IPS DF 4.7 (cell line): ENCODE data around the gene LIN28B.
"Not testable (repeated sequence)": the region's sequence is repeated elsewhere in the genome, so short reads cannot be mapped to it uniquely, and the experiment has no call there.

Source experiments
- DNase-seq: peaks from one replicate; pipeline ENCODE4 v3.0.0-alpha.2; 2013; ENCODE audit warnings: low spot score; ENCODE audit errors: extremely low read depth

The LIN28B gene, protein sequence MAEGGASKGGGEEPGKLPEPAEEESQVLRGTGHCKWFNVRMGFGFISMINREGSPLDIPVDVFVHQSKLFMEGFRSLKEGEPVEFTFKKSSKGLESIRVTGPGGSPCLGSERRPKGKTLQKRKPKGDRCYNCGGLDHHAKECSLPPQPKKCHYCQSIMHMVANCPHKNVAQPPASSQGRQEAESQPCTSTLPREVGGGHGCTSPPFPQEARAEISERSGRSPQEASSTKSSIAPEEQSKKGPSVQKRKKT

DNA sequence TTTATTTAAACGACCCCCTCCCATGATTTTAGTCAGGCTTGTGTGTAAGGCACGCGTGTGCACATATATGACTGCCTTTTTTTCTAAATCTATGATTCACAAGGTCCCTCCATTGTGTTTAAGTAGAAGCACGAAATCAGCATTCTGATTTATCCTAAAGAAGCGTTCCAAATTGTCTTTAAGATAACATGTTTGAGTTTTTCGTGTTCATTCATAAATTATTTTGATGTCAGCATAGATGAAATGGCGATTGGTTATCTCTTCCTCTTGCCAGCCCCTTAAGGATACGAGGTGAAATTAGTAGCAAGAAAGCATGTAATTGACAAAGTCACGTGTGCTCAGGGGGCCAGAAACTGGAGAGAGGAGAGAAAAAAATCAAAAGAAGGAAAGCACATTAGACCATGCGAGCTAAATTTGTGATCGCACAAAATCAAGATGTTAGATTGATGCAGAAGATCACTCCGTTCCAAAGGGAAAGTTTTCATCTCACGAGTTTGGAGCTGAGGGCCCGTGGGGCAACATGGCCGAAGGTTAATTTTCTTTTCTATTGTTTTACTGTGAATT, at the start of gene LIN28B:
Gene LIN28B, plus strand, starts transcription at position 377 of the 564 bp plus-strand sequence. Its CDS starts 144 bp downstream, at position 521.
- no peak for DNase-seq

DNA sequence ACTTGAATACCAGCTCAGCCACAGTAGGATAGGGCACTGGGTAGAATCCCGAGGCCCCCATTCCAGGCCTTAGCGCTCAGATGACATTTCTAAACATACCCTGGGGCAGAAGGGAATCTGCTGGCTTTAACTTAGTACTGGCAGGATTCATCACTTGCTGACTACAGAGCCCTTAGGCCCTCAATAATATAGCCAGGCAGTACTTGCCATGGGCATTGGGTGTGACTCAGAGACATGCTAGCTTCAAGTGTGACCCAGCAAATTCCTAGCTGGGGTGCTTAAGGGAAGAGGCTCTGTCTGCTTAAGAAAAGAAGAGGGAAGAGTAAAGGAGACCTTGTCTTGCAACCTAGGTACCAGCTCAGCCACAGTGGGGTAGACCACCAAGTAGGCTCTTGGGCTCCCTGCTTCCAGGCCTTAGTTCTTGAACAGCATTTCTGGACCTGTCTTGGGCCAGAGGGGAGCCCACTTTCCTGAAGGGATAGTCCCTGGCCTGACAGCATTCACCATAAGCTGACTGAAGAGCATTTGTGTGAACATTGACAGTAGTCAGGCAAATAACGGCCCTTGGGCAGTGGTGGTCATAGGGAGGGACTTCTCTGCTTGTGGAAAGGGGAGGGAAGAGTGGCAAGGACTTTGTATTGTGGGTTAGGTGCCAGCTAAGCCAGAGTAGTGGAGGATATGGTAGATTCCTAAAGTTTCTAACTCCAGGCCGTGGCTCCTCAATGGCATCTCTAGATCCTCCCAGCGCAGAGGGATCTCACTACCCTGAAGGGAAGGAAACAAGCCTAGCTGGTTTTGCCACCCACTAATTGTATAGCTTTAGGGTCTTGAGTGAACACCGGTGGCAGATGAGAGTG, 48.6 kb upstream of the LIN28B start:
- DNase-seq, result no peak

DNA sequence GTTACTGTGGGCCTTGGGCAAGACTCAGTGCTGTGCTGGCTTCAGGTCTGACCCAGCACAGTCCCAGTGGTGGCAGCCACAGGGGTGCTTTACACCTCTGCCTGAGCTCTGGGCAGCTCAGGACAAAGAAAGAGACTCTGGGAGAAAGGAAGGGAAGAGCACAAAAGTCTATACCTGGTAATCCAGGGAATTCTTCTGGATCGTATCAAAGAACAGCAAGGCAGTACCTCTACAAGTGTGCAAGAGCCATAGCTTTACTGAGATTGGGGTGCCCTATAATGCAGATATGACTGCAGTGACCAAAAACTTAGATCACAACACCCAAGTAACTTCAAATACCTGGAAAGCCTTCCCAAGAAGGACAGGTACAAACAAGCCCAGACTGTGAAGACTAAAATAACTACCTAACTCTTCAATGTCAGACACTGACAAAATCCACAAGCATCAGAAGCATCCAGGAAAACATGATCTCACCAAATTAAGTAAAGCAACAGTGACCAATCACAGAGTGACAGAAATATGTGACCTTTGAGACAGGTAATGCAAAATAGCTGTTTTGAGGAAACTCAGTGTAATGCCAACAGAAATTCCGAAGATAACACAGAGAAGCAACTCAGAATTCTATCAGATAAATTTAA, 47.9 kb upstream of the LIN28B start:
- no peak for DNase-seq

DNA sequence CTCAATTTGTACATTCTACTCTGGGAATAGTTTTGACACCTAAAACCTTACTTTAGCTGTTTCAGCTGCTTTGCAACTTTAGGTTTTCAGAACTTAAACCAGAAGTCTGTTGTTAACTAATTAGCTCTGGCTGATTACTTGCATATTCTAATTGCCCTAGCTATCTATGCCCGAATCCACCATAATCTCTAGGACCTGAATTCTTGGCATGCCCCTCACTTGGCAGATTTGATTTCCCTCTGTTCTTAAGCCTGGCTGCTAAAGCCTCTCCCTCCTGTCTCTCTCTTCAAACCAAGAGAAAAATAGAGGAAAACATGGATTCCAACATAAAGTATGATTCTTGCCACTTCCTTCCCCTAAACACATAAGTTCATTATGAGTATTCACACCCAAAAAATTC, 35.0 kb upstream of the LIN28B start:
- no peak for DNase-seq

DNA sequence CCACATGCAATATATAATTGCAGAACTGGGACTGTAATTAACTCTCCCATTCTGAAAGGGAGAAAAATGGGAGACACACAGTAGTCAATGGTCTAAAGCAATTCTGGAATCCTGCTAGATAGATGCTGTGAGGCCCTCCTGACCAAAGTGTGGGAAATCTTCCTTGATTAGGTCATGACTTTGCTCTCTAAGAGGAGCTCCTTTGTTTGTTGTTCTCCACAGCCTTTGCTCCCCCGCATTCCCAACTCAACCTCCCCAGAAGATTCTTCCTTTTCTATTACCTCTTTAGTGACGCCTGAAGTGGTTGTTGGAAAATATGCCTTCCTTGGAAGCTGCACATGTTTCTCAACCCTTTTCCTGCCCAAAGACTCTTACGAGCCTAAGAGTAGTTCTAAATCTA, 28.8 kb upstream of the LIN28B start:
- DNase-seq, result no peak

DNA sequence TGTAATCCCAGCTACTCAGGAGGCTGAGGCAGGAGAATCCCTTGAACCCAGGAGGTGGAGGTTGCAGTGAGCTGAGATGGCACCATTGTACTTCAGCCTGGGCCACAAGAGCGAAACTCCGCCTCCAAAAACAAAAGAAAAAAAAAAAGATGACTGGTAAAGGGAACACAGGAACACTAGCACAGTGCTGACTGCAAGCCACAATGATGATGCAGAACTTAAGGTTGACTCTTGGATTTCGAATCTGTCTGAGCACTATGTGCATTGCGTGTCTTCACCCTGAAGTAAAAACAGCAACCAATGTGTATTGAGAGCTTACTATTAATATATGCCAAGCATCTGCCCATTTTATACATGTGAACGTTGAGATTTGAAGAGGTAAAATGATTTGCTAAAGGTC, 27.6 kb upstream of the LIN28B start:
- DNase-seq, result no peak

DNA sequence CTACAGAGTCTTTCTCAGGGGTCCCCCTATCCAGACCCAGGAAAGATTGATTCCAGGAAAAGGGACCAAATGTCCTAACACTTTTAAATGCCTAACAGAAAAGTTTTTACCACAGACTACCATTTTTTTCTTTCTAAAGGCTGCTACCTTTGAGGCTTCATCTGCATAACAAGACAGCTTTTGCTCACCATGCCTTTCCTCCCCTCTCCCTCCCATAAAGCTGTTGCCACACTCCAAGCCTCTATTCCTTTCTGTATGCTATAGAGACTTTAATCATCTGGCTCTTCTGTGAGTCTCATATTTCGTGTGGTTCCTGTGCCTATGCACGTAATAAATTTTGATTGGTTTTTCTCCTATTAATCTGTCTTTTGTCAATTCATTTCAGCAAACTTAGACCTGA, 26.0 kb upstream of the LIN28B start:
- DNase-seq, result no peak

DNA sequence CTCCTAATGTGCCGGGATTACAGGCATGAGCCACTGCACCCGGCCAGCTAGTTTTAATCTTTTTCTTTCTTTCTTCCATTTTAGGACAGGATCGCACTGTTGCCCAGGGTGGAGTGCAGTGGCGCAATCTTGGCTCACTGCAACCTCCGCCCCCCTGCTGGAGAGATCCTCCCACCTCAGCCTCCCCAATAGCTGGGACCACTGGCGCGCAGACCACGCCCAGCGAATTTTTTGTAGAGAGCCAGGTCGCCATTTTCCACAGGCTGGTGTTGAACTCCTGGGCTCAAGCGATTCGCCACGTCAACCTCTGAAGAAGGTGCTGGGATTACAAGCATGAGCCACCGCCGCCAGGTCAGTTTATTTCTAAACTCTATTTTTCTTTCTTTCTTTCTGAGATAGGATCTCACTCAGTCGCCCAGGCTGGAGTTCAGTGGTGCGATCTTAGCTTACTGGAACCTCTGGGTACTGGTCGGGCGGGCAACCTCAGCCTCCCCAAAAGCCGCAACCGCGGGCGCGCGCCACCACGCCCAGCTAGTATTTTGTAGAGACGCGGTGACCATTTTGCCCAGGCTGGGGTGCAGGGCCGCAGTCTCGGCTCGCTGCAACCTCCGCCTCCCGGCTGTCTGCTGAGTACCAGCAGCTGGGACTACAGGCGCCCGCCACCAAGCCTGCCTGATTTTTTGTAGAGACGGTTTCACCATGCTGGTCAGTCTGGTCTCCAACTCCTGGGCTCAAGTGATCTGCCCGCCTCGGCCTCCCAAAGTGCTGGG, 20.0 kb upstream of the LIN28B start:
- DNase-seq, result no peak

DNA sequence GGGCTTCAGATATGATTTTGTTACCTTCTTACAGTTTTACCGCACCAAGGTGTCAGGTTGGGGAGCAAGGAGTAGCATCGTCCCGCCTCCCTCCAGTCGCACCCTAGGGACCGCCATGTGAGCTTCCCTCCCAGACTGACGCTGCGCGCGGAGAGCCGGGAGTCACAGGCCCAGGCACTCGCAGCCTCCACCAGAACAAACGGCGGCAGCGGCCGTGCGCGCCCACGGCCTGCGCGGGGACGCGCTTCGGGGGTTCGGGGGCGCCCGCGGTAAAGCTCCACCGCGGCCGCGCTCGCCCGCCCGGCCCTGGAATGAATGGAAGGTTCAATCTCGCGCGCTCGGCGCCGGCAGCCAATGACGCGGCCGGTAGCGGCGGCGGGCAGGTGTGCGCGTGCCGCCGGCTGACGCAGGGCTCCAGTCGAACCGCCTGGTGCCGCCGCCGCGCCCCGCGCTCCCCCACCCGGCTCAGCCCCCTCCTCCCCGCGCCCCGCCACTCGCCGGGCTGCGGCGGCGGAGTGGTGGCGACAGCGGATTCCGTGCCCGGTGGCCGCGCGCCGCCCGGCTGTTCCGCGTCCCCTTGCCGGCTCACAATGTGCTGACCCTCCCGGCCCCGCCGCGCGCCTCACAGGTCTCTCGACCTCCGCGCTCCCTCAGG, 16.5 kb upstream of the LIN28B start:
- DNase-seq, result no peak

DNA sequence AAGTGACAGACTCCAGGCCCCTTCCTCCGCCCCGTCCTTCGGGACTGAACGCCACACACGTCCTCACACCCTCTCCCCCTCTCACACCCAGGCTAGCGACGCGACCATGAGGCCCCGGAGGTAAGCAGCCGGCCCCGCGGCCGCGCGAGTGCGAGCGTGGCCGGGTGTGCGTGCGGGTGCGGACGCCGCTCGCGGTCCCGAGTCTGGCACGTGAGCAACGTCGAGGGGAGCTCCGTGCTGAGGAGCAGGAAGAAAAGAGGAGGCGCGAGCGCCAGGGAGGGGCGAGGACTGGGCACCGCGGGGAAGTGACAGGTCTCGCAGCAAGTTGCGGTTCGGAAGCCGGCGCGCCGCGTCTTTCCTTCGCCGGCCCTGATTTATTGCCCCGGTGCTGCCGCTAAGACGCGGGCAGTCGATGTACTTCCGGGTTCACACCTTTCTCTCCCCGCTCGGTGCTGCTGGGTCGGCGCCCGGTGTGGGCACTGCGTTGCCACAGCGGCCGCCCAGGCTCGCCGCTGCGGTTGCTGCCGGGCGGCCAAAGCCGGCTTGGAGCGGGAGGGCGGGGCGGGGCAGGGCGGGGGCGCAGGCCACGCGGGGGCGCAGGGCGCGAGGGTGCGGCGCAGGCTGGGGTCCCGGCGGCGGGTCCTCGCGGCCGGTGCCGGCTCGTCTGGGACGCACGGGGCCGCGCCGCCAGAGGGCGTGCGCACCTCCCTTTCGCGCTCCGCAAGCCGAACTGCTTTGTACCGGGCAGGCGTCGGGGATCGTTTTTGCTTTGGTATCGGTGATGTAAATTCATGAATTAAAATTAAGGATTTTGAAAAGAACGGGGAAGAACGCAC, 15.8 kb upstream of the LIN28B start:
- DNase-seq, result no peak

DNA sequence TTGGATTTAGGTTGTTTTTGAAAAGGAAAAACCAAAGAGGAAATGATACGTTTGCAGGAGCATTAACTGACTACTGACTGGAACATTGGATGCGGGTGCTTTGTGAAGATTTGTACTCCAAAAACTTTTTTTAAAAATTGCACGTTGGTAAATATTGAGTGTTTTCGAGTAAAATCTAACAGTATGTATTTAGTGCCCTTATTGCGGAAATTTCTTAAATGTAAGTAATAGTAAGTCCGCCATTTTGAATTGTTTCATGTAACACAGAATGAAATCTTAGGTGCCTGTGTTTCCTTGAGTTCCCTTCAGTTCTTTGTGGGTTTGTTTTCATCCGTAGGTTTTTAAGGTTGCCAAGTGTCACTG, 15.2 kb upstream of the LIN28B start:
- DNase-seq, result no peak

DNA sequence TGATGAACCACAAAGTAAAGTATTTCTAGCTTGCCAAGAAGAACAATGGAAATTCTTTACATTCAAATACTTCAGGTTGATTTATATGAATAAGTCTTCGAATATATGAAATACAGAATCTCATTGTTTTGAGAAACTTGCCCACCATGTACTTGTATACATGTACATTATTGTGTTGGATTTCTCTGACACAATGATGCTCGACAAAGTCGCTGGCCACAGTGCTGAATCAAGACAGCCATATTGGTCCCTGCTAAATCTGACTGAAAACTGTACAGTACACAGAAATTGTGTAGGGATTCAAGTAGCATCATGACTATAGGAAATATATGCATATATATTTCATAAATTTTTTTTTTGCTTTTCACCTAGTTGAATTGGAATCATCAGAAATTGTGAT, 13.1 kb upstream of the LIN28B start:
- no peak for DNase-seq

DNA sequence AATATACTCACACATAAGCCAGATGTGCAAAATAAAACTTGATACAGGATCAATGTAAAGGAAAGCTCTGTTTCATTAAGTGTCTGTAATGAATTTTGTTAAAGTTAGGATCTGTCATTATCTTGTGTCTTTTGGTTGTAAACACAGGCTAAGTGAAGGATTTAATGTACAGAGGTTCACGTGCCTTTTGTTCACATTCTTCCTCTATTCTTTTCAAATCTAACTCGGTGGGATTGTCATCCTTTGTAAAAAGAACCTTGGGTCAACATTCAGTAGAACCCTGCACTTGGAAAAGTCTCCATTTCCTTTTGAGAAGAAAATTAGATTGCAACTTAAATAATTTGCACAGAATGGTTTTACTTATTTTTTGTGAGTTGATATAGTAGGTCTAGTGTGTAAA, 7.7 kb upstream of the LIN28B start:
- DNase-seq, result no peak

DNA sequence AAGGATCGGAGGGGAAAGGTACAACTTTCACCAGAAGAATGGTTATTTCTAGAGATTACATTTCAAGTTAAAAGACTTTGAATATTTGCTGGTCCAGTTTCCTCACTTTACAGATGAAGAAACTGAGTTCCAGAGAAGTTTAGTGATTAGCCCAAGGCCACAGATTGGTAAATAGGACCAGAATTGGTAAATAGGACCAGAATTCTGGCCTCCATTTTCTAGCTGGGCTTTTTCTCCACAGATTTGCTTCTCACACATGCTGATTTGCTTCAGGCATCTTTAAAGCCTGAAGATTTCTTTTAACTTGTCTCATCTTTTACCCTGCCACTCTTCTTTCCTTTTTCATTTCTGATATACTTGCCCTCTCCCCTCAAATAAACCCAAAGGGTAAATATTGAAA, 5.2 kb upstream of the LIN28B start:
- DNase-seq, result no peak

DNA sequence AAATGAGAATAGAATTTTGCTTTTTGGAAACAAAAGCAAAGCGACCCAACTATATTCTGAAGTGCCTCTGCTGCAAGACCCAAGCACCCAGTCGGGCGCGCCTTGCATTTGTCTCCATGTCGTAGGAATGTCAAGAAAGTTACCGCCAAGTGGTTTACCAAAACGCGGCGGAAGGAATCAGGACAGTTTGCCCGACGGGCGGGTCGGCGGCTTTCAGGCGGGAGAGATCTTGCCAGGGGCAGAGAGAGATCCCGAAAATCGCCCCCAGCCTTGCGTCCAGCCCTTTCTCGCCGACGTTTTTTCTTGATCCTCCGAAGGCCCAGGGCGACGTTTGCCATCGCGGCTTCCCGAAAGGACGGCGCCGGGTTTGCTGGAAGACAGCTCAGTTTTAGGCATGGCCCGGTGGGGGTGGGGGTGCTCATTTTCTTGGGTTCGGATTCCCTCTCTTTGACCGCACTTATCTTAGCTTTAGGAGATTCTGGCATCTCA, 4.0 kb upstream of the LIN28B start:
- DNase-seq, result no peak

DNA sequence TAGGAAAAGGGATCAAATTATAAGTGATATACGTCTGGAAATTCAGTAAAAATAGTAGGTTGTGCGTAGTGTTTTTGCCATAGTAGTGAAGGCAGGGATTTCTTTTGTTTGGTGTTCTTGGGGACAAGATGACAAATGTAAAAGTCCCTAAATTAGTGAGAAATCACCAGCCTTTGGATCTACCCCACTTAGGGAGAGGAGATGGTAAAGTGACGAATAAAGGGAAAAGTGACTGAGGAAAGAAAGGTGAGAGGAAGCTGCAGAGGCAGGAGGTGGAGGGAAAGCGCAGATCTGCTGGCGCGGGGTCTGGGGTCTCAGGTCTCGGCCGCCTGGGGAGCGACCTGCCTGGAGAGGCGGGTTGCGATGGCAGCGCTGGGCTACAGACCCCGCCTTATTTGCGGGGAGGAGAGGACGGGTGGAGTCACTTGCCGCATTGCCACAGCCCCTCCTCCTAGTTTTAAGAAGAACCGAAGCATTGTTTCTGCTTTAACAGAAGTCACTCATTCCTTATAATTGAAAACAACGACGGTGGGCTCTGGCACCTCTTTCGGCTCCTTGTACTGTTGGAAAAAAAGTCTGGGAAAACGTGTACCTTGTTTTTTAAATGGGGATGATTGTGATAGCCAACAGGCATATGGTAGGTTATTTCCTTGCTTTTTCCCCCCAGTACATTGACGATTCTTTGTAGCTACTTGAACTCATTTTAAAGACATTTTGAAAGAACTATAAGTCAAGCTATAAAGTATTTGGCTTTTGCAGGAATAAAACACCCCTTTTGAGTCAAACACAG, 3.3 kb upstream of the LIN28B start:
- DNase-seq, result not testable (repeated sequence)

DNA sequence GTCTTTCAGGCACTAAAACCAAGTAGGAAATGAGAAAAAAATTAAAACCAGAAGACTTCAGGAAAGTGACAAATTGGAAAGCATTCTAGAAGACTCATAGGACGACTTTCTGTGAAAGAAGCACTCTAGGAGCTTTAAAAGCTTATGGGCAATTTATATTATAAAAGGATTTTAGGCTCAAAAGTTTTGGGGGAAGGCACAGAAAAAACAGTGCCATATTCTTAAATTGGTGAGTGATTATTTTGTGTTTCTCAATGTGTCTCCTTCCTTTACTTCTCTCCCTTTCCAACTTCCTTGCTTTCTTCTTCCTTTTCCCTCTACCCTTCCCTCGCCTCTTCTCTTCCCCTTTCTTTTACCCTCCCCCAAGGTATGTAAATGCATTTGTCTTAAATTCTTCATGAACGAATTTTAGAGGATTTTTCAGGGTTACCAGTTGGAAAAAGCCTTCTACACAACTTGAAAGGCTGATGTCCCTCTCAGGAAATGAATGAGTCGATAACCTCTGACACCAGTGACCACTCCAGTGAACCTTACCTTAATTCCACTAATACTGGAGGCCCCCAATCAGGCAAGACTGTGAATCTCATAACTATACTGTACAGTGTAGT, 2.6 kb upstream of the LIN28B start:
- DNase-seq, result no peak

DNA sequence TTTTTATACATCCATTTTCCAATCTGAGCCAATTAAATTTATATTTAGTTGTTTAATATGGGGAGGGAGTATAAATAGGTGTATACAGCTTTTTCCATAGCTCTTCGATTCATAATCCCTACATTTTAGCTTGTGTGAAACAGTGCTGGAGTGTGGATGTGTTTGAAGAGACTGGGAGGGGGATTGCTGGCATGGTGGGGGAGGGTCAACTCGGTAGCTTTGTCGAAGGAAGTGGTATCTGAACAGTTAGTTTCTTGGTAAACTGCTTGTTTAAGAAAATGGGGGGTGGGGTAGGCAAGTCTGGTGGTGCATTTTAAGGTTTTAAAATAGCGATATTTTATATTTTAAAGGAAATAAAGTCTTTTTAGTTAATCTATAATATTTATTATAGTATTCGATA, 1.4 kb upstream of the LIN28B start:
- DNase-seq, result no peak
